Hematopoietic multipotent progenitor cell treated with erythropoietin and hydrocortisone succinate and interleukin-3 and kit ligand, for 6 days (in vitro differentiated cells): ENCODE results near the gene KCNIP4.
"Not testable (repeated sequence)": the region's sequence is repeated elsewhere in the genome, so short reads cannot be mapped to it uniquely, and the experiment has no call there.

Experiments used
- DNase-seq: peaks from one replicate; pipeline ENCODE4 v3.0.0-alpha.2; 2015

KCNIP4 gene

DNA sequence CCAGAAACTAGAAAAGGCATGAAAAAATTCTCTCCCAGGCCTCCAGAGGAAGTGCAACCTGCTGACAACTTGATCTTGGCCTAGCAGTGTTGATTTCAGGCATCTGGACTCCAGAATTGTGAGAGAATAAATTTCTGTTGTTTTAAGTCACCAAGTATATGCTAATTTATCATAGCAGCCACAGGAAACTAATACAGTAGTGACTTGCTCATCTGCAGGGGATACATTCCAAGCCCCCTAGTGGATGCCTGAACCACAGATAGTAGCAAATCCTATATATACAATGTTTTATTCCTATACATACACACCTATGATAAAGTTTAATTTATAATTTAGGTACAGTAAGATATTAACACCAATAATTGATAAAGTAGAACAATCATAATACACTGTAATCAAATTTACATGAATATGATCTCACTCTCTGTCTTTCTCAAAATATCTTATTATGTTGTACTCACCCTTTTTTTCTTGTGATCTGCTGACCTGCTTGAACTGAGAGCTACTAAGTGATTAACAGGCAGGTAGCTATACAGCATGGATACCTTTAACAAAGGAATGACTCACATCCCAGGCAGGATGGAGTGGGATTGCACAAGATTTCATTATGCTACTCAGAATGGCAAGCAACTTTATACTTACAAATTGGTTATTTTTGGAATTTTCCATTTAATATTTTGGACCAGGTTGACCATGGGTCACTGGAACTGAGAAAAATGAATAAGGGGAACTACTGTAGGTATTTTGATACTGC lies 501.1 kb downstream of the KCNIP4 start:
- peak; percentile 2 for DNase-seq

DNA sequence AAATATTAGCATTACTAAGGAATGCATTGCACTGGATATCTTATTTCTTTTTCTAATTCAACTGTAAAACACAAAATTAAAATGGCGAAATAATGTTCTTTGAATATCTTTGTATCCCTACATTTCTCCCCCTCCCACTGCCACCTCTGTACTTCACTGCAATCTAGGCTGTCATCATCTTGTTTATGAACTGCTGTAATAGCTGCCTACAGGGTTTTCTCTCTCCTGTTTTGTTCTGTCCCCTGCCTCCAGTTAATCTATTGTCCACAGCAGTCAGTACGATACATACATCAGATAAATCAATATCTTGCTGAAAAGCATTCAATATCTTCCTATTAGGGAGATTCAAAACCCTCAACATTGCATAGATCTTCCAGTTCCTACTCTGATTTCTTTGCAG lies 528.4 kb downstream of the KCNIP4 start:
- no peak for DNase-seq

DNA sequence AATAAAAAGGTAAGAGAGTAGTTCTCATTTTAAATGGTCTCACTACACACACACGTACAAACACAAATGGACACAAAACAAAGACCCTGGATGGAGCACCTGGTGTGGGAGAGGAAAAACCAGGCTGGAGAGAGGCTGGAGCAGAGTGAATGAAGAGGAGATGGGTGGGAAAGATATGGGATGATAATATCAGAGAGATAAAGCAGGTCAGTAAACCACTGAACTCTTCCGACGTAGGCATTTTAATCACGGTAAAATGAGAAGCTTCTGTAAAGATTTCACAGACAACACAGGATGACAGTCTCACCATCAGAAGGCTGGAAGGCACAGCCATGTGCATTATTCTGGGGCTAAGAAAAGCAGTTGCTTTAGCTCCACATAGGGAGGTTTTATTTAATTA lies 532.8 kb downstream of the KCNIP4 start:
- no peak for DNase-seq

DNA sequence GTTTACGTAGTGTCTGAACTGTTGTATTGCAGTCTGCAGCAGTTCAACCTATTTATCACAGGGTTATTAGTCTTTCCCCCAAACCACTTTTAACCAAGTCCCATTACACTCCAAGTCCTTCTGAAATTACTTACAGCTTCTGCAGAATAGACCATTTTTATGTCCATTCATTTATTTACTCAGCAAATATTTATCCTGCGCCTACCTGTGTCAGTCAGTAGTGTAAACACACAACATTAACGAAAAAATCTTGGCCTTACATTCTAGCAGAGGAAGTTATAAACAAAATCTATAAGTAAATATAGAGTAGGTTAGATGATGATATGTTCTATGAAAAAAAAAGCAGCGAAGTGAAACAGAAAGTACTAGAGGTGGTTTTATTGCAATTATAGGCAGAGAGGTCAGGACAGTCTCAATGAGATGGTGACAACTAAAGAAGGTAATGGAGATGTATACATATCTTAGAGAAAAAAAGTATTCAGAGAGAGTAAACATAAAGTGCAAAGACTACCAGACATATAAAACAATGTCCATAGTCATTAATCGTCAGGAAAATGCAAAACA lies 534.7 kb downstream of the KCNIP4 start:
- DNase-seq = no peak

DNA sequence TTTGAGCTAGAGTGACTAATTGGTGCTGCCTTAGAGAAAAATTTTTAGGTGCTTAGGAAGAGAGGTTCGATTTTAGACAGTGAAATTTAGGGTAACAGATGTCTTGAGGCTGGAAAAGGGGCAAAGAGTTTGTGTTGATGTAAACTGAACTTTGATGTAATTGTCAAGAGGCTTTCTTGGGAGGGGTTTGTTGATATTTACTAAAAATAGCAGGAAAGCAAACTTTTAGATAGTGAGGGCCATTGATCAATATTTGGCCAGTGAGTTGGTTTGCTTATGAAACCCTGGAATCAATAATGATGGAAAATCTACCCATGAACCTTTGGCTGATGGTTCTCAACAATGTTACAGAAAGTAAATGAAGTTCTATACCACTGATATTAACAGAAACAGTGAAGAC lies 537.5 kb downstream of the KCNIP4 start:
- no peak for DNase-seq

DNA sequence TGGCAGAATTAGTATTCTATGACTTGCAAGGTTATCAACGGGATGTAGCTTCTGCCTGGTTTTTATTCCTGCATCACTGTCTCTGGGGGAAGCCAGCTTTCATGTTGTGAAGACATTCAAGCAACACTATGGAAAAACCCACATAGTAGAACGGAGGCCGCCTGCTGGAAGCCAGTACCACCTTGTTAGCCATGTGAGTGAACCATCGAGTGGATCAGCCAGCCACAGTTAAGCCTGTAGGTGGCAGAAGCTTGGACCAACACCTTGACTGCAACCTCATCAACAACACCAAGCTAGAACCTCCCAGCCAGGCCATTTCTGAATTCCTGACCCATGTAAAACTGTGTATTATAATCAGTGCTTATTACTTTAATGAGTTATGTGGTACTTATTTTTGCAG lies 538.2 kb downstream of the KCNIP4 start:
- no peak for DNase-seq

DNA sequence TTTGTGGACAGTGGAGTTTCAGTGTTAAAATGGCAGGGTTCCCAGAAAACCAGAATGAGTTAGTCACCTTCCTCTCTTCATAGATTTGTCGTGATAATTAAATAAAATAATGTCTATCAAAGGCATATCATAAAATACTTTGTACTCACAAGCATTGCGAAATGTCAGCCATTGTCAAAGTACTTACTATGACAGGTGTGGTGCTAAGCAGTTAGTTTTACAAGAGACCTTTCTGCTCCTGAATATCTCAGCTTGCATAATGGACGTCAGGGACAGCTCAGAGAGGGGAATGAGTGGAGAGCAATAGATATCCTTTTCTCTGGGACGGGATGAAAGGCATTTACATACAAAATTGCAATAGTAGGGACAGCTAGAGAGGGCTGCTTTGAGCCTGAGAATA lies 560.9 kb downstream of the KCNIP4 start:
- no peak for DNase-seq

DNA sequence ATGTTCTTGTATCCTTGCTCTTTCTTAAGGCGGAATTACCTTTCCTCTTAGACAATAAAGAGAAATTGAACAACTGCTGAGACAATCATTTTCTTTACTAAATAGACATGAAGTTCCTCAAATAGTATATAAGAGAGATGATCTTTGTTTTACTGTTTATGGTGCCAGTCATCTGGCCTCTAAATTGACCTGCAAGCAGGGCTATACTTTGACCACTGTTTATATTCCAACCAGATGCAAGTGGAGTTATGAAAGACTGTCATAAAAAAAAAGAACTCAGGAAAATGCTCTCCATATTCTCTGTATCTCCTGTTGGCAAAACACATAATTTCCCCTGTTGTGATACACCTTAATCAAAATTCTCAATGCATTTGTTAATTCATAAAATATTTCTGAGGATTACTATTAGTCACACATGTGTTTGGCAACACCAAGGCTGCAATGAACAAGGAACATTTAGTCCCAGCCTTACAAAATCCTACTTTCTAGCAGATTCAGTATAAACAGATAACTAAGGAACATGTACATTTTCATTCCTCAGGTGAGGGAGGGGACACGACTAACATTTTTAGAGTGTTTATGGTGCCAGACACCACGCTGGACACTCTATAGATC lies 562.3 kb downstream of the KCNIP4 start:
- no peak for DNase-seq

DNA sequence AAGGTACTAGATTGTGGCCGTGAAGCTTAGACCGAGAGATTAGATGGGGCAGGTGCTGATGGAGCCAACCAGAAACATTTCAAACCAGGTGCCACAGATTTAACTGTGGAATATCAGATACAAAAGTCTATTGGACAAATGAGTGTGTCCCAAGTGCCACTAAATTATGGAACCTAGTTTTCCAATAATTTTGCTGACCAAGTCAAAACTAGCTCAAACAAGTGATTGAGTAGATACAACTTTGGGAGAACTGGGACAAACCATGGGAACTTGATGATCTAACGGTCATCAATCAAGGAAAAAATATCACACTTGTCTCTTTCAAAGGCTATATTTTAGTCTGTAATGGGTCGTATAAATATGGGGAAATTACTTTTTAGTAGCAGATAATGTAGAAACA lies 562.9 kb downstream of the KCNIP4 start:
- no peak for DNase-seq

DNA sequence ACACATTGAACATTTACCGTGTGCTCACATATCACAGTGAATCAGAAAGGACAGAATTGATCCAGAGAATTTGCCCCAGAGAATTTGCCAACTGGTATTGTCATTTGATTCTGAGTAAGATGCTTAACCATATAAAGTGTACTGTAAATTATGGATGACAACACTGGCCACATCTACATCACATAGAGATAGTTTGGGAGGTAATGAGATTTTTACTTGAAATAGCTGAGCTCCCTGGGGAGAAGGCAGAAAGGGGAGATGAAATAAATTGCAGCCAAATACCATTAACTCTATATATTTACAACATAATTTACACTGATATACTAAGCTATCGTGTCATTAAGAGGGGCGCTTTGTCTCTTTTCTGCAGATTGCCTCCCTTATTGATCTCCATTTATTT lies 564.0 kb downstream of the KCNIP4 start:
- DNase-seq = no peak

DNA sequence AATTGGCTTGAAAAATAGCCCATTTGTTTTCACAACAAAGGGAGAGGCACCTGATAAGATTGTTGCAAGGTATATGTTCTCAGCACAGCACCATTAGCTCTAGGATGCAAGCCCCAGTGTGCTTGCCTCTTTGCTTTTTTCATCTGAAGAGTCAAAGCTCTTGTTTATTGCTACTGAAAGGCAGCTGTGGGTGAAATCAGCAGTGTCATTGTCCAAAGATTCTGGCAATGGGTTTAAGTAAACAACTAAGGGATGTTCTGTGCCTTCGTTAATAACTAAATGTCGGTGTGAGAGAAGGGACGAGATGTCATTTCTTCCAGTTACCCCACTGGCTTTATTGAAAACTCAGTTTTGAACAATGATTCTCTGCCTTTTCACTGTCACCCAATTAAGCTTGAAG lies 567.7 kb downstream of the KCNIP4 start:
- no peak for DNase-seq

DNA sequence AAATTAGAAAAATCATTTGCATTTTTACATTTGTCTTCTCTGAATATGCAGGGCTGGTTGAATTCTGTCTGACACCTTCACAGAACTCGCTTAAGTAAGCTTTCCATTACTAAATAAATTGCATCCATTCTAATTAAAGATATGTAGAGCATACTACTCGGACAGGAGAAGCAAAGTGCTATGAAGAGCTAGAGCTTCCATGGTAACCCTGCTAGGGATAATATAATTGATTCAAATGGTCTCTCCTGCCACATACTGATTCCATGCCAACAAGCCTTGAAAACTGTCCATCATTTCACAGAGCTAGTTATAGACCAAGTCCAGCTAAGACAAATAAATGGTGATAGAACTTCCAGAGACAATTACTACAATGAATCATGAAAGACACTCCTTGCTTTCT lies 571.5 kb downstream of the KCNIP4 start:
- DNase-seq = no peak

DNA sequence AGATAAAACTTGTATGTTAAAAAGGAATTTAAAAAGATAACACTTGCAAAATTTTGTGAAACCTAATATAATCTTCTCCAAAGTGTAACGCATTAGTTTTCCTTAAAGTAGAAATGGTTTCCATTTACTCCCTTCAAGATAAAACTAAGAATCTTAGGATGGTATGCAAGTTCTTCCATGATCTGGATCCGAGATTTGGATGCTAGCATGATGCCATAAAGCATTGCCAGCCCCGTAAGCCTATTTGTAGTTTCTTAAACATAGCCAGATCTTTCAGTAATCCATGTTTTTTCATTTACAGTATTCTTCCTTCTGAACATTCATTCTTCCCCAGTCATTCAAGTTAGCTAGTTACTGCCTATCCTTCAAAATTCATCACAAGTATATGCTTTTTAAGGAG lies 572.4 kb downstream of the KCNIP4 start:
- DNase-seq = no peak

DNA sequence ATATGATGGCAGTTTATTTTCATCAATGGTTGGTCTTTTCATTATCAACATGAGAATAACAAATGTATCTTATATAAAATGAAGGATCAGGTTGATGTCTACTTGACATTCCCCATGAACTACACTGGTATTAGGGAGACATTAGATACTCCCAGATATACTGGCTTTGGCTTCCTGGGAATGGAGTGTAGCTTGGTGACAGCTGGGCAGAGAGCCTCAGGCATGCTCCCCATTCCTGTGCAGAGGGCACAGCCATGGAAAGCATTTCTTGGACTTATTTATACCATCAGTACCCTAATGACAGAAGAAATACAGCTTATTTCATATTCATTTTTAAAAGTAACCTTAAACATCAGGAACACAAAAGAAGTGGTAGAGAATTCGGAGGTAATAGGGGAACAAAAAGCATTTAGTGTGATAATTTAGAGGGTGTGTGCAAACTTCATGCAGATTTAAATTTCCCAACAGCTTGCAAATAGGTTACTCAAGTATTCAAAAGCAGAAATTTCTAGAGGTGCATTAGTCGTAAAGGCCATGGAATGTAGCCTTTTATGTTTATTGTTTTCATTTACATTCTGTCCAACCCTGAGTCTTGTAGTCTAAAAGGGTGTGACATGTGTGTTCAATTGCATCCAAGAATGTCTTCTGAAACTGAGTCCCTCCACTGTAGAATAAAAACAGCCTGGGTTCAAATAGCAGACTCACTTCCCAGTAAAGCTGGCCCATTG lies 573.8 kb downstream of the KCNIP4 start:
- no peak for DNase-seq

DNA sequence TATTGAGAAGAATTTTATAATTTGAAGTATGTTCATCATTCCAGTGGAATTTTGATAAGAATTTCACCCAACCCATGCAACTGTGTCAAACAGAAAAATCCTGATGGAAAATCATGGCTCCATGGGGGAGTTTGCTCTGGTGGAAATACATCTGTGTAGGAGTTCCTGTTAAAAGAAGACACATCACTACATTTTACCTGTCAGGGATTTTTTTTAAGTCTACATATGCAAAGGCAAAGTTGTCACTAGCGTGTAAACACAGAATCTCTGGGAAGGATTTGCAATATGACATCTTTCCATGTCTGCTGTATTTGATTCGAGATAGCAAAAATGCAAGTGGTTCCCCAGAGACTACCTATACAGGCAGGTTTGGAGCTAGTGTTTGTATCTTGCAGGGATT lies 581.0 kb downstream of the KCNIP4 start:
- DNase-seq = no peak

DNA sequence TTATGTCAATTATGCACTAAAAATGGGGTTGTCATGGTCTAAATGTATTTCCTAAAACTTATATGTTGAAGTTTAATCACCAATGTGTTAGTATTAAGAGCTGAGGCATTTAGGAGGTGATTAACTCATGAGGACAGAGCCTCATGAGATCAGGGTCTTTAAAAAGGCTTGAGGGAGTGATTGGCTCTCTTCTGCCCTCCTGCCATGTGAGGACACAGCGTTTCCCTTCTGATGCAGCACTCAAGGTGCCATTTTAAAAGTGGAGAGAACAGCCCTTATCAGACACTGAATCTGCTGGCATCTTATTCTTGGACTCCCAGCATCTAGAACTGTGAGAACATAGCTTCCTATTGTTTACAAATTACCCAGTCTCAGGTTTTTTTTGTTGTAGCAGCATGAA lies 581.7 kb downstream of the KCNIP4 start:
- no peak for DNase-seq

DNA sequence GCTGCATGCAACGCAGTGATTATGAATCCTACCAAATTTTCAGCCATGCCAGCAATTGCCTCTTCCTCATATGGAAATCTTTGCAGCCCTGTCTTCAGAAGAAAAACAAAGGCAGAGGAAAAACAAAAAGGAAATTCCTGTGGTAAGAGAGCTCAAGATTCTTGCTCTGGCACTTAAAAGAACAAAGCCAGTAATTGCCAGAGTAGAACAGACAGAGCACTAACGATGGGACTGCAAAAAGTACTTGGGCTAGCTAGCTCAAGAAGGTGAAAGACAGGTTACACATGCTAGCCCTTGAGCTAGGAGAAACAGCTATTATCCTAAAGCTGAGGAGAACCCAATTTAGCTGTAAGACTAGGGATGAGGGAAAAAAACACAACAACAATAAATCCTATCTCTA lies 582.3 kb downstream of the KCNIP4 start:
- DNase-seq = no peak

DNA sequence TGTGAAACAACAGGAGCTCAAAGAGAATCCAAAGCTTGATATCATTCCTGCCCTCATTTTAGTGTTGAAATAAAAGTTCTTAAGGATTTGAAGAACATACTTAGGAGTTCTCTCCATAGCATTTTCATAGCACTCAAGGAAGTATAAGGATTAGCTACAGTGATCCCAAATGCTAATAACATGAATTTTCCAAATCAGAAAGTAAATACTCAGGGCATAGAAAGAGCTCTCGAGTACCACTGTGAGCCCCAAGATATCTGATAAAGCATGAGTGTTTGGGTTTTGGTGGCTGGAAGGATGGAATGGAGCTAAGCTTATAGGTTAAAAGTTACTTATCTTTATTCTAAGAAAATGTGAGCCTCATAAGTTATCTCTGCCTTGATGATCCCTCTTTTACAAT lies 584.9 kb downstream of the KCNIP4 start:
- no peak for DNase-seq

DNA sequence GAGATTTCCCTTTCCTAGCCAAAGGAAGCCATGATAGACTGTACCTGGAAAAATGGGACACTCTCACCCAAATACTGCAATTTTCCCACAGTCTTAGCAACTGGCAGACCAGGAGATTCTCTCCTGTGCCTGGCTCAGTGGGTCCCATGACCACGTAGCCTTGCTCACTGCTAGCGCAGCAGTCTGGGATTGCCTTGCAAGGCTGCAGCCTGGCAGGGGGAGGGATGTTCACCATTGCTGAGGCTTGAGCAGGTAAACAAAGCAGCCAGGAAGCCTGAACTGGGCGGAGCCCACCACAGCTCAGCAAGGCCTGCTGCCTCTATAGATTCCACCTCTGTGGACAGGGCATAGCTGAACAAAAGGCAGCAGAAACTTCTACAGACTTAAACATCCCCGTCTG lies 596.2 kb downstream of the KCNIP4 start:
- not testable (repeated sequence) for DNase-seq

DNA sequence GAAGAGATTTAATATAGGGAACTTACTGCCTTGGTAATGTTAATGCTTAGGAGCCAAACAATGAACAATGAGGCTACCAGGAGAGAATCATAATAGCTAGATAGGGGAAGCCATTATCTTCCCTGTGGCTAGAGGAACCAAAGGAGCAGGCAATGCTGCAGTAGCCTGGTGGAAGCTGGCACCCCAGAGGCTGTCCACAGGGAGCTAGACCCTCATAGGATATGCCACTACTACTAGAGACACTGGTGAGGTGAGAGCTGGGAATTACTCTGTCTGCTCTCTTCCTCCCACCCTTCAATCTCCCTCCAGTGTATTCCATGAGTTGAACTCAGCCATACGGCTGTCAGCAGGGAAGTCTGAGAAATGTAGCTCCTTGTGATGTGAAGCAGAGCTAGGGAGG lies 601.4 kb downstream of the KCNIP4 start:
- no peak for DNase-seq

DNA sequence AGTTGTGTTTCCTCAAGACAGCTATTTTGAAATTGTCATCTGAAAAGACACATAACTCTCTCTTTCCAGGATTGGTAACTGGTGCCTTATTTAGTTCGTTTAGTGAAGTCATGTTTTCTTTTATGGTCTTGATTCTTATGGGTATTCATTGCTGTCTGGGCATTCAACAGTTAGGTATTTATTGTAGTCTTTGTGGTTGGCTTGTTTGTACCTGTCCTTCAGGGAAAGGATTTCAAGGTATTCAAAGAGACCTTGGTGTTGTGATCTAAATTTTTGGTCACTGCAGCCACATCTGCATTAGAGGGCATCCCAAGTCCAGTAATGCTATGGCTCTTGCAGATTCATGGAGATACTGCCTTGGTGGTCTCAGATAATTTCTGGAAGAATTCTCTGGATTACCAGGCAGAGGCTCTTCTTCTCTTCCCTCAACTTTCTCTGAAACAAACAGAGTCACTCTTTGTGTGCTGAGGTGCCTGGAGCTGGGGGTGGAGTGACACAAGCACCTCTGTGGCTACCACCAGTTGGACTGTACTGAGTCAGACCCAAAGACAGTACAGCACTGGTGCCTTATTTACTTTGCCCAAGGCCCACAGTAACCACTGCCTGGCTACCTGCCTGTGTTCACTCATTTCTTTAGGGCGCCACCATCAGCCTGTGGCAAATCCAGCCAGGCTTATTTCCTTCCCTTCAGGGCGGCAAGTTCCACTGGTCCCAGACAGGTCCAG lies 620.4 kb downstream of the KCNIP4 start:
- no peak for DNase-seq

DNA sequence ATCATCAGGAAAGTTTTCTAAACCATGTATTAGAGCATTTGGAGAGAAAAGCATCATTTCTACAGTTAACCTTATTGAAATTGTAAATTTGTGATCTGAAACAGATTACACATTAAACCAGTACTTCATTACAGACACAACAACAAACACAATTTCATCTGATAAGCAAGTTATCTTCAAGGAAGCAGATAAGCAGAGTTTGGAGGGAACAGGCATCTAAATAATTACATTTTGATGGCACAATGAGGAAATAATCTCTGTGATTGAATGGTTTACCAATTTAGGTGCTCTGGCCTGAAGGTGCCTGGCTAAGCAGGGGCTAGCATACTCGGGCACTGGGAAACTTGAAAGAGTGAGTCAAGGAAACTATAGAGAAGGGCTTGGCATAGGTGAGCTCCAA lies 628.5 kb downstream of the KCNIP4 start:
- DNase-seq = no peak

DNA sequence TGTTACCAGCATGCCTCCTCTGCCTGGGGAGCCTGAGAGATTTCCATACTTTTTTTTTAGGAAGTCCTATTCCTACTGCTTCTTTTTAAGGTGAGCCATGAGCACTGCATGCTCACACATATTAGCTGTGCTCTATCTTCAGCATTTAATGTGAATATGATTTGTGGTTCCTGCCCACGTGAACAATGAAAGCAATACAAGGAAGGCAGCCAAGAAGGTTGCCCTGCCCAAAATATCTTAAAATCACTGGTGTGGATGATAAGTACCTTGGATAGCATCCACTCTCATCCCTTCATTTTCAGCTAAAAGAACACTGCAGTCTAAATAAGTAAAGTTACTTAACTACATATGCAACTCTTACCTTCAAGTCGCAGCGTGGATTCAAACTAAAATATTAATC lies 640.9 kb downstream of the KCNIP4 start:
- no peak for DNase-seq
